Stomach (tissue), 9 donors: Measurements from ENCODE around the gene ALPP. TPM values are rescaled to one million over a fixed set of nuclear protein-coding genes. Genes with fewer than 3 reads are reported as not detected.

Source experiments
- DNase-seq, 2 donors: peaks; one replicate each; pipeline versions ENCODE4 v3.0.0 to v3.0.0-alpha.2; 2013 to 2019
- H3K27ac ChIP-seq, 5 donors: fragments of 200-600 bp in 4 of 5; sonication (generic) in 4 of 5; one replicate each; pipeline ENCODE4 v1.5.1; 2013 to 2019; ENCODE audit warnings: mild to moderate bottlenecking in 1 of 5, moderate library complexity in 1 of 5
- H3K27me3 ChIP-seq, 3 donors: fragments of 200-600 bp; sonication (generic); one replicate each; pipeline ENCODE4 v1.5.1; 2017 to 2019; ENCODE audit warnings: mixed run types in 1 of 3
- H3K36me3 ChIP-seq, 4 donors: fragments of 200-600 bp; sonication (generic); 1 replicate in 3 of 4; 2 replicates in 1 of 4; pipeline ENCODE4 v1.5.1; 2016 to 2019
- H3K4me1 ChIP-seq, 4 donors: fragments of 200-600 bp; sonication (generic); one replicate each; pipeline ENCODE4 v1.5.1; 2016 to 2019
- H3K4me3 ChIP-seq, 4 donors: fragments of 200-600 bp; sonication (generic) in 3 of 4; one replicate each; pipeline ENCODE4 v1.5.1; 2016 to 2019; ENCODE audit warnings: mild to moderate bottlenecking in 1 of 4
- H3K9me3 ChIP-seq, 4 donors: fragments of 200-600 bp; sonication (generic); one replicate each; pipeline ENCODE4 v1.5.1; 2016 to 2019
- EP300 ChIP-seq: sonication (generic); formaldehyde crosslinking; IDR thresholded peaks from one replicate; pipeline ENCODE4 v1.6.1; 2017; ENCODE audit warnings: antibody characterized with exemption
- POLR2A ChIP-seq, 4 donors: fragments of 450-650 bp; IDR thresholded peaks; one replicate each; pipeline ENCODE4 v1.6.1; 2016; ENCODE audit warnings: antibody characterized with exemption in 4 of 4, control low read depth in 2 of 4, mild to moderate bottlenecking in 1 of 4, moderate library complexity in 1 of 4
- POLR2AphosphoS5 ChIP-seq, 3 donors: sonication (generic); formaldehyde crosslinking; IDR thresholded peaks; one replicate each; pipeline ENCODE4 v1.6.1; 2016; ENCODE audit warnings: antibody characterized with exemption in 3 of 3
- WGBS, 5 donors: extraction: QIAGEN DNeasy Blood & Tissue Kit in 3 of 5; methylation state at CpG; one replicate each; pipeline versions ENCODE4 v1.1.5 to v1.1.7; 2013 to 2018; 5-methylcytosine and 5-hydroxymethylcytosine counted together
- intact Hi-C: fragments of 100-400 bp; cut with DNase I; formaldehyde crosslinking; loops from one replicate; pipeline ENCODE4 v1.15.1; 2023; ENCODE audit warnings: low total_unique reads
- polyA plus RNA-seq, 3 donors: library from polyadenylated mRNA; stranded (reverse); fragments of 200-250 nt; gene quantifications; one replicate each; pipeline ENCODE4 v1.2.3, GENCODE V29; 2013
- total RNA-seq, 5 donors: library from RNA; depleted of rRNA; stranded (reverse); fragments of >200 nt; gene quantifications; one replicate each; pipeline versions ENCODE4 v1.1.0 to v1.2.3, GENCODE V29; 2014 to 2016
- TF ChIP-seq, protein P1 (sequence below), 7 experiments: fragments of 450-650 bp in 4 of 7; fragments of 200-600 bp in 3 of 7; sonication (generic) in 3 of 7; IDR thresholded peaks; one replicate each; pipeline ENCODE4 v1.5.1; 2016 to 2019; ENCODE audit warnings: antibody characterized with exemption in 7 of 7, control low read depth in 2 of 7, mild to moderate bottlenecking in 1 of 7
- donor health status: healthy with polysubstance abuse.
- donor health status: Bipolar disorder and iron deficiency.
- donor health status: healthy.

ALPP gene
- total and polyA plus RNA-seq, 8 donors, result not detected

DNA sequence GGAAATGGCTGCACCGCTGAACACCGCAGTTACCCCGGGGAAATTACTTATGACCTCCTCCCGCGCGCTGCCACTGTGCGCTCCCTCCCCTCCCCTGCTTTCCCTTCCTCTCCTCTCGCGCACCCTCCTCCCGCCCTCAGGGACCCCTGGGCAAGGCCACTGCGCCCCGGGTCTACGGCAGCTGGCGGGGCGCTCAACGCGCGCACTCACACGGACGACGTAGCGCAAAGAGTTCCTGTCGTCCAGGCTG lies 7.9 kb downstream of the ALPP start:
- H3K9me3 ChIP-seq, result no peaks in the 10 kb centered on the region
- H3K36me3 ChIP-seq, result no peaks in the 10 kb centered on the region
- H3K4me3 ChIP-seq, result peak overlapping the region in 3 of 4 donors; percentile 3 to 31 (median 4)
- peaks cover 5 to 32% (median 21%) of the 10 kb centered on the region in 4 donors for H3K4me1 ChIP-seq
- peaks cover 37 to 98% (median 73%) of the 10 kb centered on the region in 3 donors for H3K27me3 ChIP-seq
- DNase-seq, result no peak
- WGBS, 5 donors, result 5 to 34% (median 8%) methylated on average over 23 of the region's 23 CpGs
- intact Hi-C loops, result no loop called here
- H3K27ac ChIP-seq, result no peak overlapping the region
- TF ChIP-seq POLR2A (IDR thresholded peaks at IDR 0.05), result no peak
- TF ChIP-seq, protein P1, sequence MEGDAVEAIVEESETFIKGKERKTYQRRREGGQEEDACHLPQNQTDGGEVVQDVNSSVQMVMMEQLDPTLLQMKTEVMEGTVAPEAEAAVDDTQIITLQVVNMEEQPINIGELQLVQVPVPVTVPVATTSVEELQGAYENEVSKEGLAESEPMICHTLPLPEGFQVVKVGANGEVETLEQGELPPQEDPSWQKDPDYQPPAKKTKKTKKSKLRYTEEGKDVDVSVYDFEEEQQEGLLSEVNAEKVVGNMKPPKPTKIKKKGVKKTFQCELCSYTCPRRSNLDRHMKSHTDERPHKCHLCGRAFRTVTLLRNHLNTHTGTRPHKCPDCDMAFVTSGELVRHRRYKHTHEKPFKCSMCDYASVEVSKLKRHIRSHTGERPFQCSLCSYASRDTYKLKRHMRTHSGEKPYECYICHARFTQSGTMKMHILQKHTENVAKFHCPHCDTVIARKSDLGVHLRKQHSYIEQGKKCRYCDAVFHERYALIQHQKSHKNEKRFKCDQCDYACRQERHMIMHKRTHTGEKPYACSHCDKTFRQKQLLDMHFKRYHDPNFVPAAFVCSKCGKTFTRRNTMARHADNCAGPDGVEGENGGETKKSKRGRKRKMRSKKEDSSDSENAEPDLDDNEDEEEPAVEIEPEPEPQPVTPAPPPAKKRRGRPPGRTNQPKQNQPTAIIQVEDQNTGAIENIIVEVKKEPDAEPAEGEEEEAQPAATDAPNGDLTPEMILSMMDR (IDR thresholded peaks at IDR 0.05), result no peak
- TF ChIP-seq EP300, result no peak
- no peak for TF ChIP-seq POLR2AphosphoS5 (IDR thresholded peaks at IDR 0.05)

- Histone ChIP-seq H3K4me3 (peak overlapping the region in 3 of 4 donors; percentile 3 to 31 (median 4)), H3K27me3 (peaks cover 32 to 98% (median 68%) of the 10 kb centered on the region in 3 donors), H3K9me3 (no peaks in the 10 kb centered on the region), H3K27ac (no peak overlapping the region), H3K36me3 (no peaks in the 10 kb centered on the region), H3K4me1 (peaks cover 5 to 32% (median 21%) of the 10 kb centered on the region in 4 donors)
- DNase-seq, result peak in 1 of 2 donors; percentile 59
- TF ChIP-seq, protein P1 (IDR thresholded peaks at IDR 0.05), result no peak
- TF ChIP-seq EP300 (no peak), POLR2A (IDR thresholded peaks at IDR 0.05) (no peak), POLR2AphosphoS5 (IDR thresholded peaks at IDR 0.05) (no peak)
- 8 to 19% (median 11%) methylated on average over 18 to 75 of the region's 75 CpGs for WGBS, 5 donors
- intact Hi-C loops, result no loop called here
Observed at GRCh38 chr2:232386740-232387450, 8.3 kb downstream of the ALPP start.

GRCh38 chr2:232387451-232388171 lies 9.1 kb downstream of the ALPP start:
- Histone ChIP-seq H3K4me1 (peaks cover 5 to 32% (median 21%) of the 10 kb centered on the region in 4 donors), H3K27ac (no peak overlapping the region), H3K27me3 (peaks cover 30 to 98% (median 61%) of the 10 kb centered on the region in 3 donors), H3K4me3 (peak overlapping the region in 1 of 4 donors; percentile 20), H3K9me3 (no peaks in the 10 kb centered on the region), H3K36me3 (no peaks in the 10 kb centered on the region)
- intact Hi-C loops, result no loop called here
- no peak for DNase-seq
- WGBS, 5 donors, result 11 to 23% (median 16%) methylated on average over 33 to 50 of the region's 50 CpGs
- TF ChIP-seq EP300 (no peak), POLR2A (IDR thresholded peaks at IDR 0.05) (no peak), POLR2AphosphoS5 (IDR thresholded peaks at IDR 0.05) (no peak)
- TF ChIP-seq, protein P1 (IDR thresholded peaks at IDR 0.05), result no peak

DNA sequence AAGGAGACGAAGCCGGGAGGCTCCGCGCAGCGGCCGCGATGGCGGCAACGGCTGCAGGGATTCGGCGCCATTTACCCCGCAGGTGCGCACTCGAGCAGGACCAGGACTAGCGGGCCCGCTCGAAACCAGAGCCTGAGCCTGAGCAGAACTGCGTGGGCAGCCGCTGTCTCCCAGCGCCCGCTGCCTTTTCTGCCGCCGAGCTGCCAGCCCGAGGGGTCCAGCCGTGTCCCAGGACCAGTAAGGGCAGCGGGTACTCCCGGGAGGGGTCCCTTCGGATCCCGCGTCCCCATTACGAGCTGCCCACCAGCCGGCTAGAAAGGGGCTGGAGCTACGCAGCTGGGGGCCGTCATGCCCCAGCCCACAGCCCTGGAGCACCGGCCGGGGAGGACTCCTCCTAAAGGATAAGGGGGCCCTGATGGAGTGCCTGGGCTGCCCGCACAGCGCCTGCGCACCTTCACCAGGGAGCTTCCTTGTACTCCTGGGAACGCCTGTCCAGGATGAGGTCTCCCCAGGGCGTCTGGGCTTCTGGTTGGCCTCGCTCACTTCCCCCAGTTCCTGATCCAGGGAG lies 9.9 kb downstream of the ALPP start:
- WGBS, 5 donors, result 10 to 50% (median 14%) methylated on average over 25 to 42 of the region's 42 CpGs
- intact Hi-C loops, result no loop called here
- DNase-seq, result peak in 1 of 2 donors; percentile 32
- H3K27ac ChIP-seq, result no peak overlapping the region
- TF ChIP-seq POLR2AphosphoS5 (IDR thresholded peaks at IDR 0.05), result no peak
- TF ChIP-seq, protein P1 (IDR thresholded peaks at IDR 0.05), result no peak
- H3K4me3 ChIP-seq, result peak overlapping the region in 1 of 4 donors; percentile 20
- H3K36me3 ChIP-seq, result no peaks in the 10 kb centered on the region
- H3K4me1 ChIP-seq, result peaks cover 5 to 32% (median 21%) of the 10 kb centered on the region in 4 donors
- H3K27me3 ChIP-seq, result peaks cover 30 to 95% (median 56%) of the 10 kb centered on the region in 3 donors
- no peaks in the 10 kb centered on the region for H3K9me3 ChIP-seq
